ENCODE measurements around the gene ABI1.
A peak's percentile ranks its signal among the peaks of the same experiment; 100 is the strongest.

Gene ABI1

DNA sequence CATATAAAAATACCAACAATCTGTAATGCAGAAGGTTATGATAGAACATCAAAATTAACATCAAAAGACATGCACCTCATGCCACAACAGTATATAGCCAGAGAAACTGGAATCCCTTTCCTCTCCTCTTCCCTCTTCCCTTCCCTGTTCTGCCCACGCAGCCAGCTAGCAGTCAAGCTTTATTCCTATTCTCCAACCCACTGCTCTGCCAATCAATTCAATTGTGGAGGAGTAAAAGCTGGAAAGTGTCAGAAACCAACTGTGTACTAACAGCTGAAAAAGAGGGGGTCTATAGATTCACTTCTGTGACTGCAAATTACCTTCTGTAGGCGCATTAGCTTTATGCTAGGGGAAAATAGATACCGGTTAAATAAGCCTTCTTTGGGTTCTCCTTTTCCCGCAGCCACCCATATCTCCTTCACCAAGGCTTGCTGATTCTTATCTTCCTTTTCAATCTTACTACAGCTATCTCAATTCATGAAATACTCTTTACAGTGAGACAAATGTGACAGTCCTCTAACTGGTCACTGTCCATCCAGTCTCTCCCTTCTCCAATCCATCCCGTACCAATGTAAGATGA, 16.3 kb downstream of the ABI1 start:
- DNase-seq, result no peak

DNA sequence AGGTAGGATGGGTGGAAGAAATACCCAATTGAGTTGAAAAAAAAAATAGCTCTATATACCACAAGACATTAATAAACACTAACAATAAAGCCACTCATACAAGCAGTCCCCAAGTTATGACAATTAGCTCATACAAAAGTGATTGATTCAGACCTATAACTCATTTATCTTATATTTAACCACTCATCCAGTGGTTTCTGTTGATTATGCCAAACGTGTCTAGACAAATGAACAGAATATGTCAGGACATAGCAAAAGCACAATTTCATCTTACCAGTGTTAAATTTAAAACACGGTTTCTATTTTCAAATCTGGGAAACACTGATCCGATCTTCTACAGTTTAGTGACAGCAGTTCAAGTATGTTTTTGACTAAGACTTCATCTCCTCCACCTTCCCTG, 17.0 kb downstream of the ABI1 start:
- DNase-seq, result no peak

DNA sequence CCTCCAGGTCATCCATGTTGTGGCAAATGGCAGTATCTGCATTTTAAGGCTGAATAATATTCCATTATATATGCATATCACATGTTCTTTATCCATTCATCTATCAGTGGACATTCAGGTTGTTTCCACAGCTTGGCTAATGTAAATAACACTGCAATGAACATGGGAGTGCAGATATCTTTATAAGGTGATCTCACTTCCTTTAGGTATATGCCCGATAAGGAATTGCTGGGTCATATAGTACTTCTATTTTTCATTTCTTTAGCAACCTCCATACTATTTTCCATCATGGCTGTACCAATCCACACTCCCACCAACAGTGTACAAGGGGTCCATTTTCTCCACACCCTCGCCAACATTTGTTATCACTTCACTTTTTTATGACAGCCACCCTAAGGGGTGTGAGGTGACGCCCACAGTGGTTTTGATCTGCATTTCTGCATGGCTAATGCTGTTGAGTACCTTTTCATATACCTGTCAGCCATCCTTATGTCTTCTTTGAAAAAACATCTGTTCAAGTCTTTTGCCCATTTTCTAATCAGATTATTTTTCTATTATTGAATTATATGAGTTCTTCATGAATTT, 18.9 kb downstream of the ABI1 start:
- DNase-seq, result no peak

DNA sequence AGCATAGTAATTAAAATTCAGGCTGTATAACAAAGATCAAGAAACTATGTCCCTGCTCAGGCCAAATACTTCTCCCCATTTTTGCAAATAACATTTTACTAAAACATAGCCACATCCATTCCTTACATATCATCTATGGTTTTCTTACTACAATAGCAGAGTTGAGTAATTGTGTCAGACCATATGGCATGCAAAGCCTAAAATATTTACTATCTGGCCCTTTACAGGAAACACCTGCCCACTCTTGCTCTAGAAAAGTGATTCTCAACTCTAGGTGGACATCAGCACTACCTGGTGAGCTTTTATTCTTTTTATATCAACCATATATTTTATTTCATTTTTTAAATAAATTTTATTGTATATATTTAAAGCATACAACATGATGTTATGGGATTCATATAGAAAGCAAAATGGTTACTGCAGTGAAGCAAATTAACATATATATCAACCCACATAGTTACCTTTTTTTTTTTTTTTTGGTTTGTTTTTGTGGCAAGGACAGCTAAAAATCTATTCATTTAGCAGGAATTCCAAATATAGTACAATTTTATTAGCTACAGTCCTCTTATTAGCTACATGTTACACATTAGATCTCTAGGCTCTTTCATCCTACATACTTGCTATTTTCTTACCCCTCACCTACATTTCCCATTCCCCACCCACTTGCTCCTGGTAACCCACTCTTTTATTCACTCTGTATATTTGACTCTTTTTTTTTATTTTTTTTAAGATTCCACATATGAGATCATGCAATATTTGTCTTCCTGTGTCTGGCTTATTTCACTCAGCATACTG, 19.6 kb downstream of the ABI1 start:
- no peak for DNase-seq

DNA sequence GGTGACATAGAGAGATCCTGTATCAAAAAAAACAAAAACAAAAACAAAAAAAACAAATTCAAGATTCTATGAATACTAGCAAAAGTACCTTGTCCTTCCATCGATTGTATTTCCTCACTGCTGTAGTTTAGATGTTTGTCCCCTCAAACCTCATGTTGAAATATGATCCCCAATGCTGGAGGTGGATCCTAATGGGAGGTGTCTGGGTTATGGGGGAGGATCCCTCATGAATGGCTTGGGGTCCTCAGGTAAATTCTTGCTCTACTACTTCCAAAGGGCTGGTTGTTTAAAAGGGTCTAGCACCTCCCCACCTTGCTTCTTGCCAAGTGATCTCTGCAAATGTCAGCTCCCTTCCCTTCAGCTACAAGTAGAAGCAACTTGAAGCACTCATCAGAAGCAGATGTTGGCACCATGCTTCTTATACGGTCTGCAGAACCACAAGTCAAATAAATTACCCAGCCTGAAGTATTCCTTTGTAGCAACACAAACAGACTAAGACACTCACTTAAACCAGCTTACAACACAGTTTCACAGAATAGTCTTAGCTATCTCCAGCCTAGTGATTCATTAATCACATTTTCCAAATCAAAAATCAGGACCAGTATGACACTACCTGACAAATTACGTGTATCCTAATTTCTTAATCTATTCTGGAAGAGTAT, 20.7 kb downstream of the ABI1 start:
- peak; percentile 76 for DNase-seq

DNA sequence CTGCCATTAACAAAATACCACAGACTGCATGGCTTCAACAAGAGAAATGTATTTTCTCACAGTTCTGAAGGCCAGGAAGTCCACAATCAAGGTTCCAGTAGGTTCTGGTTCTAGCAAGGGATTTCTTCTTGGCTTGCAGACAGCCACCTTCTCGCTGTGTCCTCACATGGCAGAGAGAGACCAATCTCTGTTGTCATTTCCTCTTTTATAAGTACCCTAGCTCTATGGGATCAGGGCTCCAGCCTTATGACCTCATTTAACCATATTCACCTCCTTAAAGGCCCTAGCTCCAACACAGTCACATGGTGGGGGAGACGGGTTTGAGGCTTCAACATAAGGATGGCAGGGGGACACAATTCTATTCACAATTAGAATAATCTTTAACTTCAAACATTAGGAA, 23.6 kb downstream of the ABI1 start:
- no peak for DNase-seq

DNA sequence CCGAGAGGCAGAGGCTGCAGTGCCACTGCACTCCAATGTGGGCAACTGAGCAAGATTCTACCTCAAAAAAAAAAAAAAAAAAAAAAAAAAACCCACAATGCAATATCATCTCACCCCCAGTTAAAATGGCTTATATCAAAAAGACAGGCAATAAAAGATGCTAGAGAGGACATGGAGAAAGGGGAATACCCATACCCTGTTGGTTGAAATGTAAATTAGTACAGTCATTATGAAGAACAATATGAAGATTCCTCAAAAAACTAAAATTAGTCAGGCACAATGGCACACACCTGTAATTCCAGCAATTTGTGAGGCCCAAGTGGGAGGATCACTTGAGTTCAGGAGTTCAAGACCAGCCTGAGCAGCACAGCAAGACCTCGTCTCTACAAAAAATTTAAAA, 25.7 kb downstream of the ABI1 start:
- DNase-seq, result no peak

DNA sequence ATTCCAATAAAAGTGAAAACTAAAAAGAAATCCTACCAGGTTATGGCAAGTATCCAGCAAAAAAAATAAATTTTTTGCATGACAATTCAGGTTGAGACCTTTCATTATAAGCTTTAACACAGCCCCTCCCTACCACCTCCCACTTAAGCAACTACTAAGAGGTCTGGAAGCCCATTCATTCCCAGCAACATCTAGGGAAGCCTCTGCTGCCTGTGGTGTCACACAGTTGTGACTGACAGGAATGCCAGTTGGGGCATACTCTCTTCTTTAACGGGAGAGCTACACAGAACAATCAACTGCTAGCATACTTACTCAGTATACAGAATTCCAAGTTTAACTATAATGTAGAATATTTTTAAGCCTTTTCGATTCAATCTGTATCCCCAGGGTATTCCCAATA, 27.8 kb downstream of the ABI1 start:
- DNase-seq, result no peak

DNA sequence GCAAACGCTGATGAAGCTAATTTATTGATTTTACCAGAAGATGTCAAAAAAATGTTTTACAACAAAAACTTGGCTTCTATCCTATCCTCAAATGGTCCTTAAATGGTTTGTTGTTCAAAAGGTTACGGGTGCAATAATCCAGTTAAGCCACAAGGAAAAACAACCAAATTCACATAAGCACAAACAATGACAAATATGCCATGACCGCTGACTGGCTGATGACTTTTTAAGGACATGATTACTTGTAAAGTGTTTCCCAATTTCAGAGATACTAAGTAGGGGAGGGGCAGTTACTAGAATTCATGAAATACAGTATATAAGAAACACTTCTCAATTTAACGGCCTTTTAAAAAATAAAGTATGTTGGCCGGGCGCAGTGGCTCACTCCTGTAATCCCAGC, 28.8 kb downstream of the ABI1 start:
- DNase-seq, result no peak

DNA sequence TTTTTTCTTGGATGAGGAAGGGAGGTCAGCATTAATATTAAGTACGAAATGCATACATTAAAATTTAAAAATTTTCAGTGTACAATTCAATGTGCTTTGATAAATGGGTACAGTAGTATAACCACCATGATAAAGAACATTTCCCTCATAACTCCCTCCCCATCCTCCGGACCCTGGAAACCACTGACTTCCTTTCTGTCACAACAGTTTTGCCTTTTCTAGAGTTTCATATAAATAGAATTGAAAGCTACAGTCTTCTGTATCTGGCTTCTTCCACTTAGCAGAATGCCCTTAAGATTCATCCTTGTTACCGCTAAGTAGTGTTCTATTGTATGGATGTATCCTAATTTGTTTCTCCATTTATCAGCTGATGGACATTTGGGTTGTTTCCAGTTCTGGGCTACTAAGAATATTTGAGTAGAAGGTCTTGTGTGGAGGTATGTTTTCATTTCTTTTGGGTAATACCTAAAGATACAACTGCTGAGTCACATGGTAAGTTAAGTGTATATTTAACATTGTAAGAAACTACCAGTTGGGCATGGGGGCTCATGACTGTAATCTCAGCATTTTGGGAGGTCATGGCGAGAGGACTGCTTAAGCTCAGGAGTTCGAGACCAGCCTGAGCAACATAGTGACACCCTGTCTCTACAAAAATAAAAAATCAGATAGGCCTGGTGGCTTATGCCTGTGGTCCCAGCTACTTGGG, 30.8 kb downstream of the ABI1 start:
- no peak for DNase-seq

DNA sequence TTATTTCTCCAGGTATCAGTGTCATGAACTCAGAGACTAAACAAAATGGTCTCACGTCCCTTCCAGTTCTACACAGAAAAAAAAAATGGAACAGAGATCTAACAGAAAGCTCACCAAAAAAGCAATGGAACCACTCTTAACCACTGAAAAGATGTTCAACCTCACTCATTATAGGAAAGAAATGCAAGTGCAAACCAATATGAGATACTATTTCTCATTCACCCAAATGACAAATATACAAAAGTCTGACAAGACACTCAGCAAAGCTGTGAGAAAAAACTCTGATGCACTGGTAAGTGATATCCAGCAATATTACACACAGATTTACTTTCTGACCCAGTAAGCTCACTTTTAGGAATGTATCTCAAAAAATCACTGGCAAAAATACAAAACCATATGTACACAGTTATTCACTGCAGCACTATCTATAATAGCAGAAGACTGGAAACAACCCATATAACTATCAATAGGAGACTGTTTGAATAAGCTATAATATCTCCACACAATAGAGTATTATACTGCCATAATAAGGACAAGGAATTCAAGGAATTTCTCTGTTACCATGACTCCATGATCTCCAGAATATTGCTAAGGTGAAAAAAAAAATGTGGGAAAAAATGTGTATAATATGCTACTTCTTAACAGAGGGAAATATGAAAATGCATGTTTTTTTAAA, 36.6 kb downstream of the ABI1 start:
- DNase-seq, result no peak

DNA sequence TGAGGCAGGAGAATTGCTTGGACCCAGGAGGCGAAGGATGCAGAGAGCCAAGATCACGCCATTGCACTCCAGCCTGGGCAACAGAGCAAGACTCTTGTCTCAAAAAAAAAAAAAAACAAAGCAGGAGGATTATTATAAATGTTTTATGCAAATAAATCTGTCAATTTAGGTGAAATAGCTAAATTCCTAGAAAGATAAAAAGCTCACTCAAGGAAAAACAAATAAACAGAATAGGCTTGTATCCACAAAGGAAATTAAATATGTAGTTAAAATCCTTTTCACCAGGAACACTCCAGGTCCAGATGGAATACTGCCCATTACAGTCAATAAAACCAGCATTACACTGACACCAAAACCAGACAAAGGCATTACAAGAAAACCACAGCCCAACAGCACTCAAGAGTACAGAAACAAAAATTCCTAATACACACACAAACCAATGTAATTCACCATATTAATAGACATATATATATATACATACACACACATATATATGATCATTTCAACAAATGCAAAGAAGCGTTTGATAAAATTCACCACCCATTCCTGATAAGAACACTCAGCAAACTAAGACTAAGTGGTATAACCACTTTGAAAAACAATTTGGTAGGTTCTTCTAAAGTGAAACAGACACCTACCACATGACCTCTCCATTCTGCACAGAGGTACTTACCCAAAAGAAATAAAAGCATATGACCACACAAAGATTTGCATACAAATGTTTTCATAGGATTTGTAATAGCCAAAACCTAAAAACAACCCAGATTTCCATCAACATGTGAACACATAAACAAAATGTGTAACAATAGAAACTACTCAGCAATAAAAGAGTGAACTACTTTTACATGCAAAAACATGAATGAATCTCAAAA, 38.8 kb downstream of the ABI1 start:
- DNase-seq, result no peak

DNA sequence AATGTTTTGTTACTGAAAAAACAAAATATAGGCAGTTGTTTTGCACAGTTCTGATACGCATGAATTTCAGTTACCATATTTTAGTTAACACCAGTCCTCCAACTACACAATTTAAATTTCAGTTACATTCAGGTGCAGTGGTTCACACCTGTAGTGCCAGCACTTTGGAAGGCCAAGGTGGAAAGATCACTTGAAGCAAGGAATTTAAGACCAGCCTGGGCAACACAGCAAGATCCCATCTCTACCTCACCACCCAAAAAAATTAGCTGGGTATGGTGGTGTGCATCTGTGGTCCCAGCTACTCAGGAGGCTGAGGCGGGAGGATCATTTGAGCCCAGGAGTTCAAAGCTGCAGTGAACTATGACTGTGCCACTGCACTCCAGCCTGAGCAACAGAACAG, 45.3 kb downstream of the ABI1 start:
- DNase-seq, result no peak

DNA sequence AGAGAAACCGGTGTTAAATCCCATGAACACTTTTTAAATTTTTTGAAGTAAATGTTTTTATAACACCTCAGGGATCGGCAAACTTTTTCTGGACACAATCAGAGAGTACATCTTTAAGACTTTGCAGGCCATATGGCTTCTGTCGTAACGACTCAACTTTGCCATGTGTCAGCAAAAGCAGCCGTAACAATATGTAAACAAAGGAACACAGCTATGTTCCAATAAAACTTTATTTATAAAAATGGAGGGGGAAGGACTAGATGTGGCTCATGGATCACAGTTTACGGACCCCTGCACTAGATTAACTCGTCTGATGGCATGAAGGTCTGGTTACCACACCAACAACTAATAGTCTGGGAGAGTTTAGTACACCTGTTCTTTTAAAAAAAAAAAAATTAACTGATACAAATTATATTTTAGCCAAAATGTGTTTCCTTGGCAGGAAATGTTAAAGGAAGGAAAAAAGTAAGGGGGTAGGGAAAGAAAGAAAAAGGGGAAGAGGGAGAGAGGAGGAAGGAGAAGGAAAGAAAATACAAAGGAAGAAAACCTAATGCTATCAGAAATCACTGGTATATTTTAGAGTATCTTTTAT, 50.2 kb downstream of the ABI1 start:
- DNase-seq, result no peak

DNA sequence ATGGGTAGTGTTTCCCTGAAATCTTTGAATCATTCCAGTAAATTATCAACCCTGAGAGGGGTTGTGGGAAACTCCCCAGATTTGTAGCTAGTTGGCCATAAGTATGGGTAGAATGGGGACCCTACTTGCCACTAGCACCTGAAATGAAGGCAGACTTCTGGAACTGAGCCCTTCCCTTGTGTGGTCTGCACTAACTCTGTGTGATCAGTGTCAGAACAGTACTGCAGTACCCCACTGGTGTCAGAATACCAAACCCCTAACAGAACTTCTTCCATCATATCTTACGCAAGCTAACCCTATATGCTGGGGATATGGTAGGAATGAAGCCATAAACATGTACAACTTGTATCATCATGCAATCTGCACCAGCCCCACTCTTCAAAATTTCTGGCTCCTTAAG, 50.8 kb downstream of the ABI1 start:
- no peak for DNase-seq

DNA sequence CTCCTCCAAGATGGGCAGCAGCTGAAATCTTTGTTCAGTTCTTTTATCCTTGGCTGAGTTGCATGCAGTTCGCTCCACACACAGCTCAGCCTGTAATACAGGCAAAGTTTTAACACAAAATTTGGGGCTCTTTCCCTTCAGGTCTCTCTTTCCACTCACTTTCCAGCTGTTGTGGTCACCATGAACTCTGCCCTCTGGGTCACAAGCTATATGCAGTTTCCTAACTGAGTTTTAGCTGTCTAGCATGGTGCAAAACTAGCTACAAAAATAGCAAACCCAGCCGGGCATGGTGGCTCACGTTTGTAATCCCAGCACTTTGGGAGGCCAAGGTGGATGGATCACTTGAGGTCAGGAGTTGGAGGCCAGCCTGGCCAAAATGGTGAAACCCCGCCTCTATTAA, 53.2 kb downstream of the ABI1 start:
- no peak for DNase-seq

DNA sequence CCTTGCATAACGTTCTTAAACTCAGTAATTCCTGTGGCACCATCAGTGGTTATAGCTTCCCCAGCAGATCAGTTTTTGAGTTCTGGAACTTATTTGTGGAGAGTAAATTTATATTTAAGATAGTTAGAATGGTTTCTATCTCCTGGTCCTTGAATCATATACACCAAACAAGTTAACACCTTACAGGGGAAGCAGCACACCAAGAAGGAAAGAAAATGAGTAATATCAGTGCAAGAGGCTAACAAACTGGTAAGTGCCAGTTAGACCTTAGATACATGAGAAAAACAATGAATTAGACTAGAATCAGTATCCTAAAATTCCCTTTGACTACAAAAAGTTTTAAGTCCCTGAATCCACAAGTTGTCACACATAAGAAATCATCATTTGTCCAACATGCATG, 54.2 kb downstream of the ABI1 start:
- DNase-seq, result no peak

DNA sequence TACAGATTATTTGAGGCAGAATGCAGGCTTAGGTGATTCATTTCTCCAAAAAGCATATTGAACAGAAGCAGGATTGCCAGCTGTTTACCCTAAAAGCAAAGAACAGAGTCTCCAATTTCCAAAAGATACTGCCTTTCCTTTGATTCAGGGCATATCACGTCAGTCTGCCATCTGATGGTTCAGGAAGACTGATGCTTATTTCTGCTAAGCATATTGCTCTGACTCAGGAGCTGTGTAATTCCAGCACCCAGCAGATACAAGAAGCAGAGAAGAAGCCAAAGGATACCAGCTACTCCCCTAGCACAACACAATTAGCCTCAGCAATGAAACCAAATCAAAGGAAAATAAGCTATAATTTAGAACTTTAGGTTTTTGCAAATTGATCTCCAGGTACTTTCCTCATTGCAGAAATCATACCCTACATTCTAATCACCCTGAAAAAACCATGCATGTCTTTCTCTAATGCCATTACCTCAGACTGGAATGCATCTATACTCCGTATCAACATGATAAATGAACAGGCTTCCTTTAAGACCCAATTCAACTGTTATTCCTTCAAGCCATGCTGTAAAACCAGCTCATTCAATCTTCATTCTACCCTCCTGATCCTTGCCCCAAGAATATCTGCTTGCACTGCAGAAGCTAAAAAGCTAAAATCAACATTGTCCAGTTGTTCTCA, 55.1 kb downstream of the ABI1 start:
- no peak for DNase-seq

DNA sequence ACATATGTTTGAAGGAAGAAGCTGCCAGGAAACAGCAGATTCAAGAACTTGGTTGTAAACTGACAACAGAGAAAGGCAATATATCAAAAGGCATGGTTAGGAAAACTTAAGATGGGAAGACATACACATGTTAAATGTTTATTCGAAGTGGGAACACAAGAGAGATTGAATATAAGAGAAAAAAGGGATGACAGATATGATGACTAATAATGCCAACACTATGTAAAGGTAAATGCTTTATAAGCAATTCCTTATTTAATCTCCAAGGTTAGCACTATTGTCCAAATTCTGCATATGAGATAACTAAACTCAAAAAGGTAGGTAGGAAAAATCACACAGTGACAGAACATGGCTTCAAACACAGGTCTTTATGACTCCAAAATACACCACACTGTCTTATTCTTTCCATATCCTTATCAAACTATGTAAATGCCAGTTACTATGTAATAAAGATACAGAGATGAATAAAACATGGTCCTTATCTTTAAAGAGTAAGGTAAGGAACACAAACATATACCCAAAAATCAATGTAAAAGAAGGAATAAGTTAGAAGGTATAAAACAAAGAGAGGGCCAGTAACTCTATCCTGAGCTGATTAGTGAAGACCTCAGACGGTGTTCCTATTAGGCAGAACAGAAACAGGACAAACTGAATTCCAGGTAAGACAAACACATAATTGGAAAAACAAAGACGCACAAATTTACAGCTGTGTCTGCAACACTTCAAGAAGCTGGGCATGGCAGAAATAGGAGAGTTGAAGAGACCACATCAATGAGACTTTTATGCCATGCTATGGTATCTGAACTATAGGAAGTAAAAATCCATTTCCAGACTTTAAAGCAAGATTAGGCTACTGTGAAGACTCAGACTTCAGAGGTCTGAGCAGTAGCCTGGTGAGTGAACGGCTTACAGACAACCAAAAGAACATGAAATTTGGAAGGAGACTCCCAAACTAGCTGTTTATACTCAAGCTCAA, 56.1 kb downstream of the ABI1 start:
- no peak for DNase-seq

DNA sequence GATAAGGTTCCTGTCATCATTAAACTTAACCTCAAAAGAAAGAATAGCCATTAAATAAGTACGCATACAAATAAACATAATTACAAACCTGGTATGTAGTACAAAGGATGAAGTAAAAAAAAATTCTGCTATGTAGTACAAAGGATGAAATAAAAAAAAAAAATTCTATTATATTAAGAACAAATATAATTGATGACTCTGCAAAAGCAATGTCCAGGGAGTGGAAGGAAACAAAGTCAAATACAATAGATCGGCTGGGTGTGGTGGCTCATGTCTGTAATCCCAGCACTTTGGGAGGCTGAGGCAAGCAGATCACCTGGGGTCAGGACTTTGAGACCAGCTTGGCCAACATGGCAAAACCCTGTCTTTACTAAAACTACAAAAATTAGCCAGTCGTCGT, 56.9 kb downstream of the ABI1 start:
- no peak for DNase-seq
